Left colon (tissue), 2 donors: Measurements from ENCODE around the gene CCDC186. TPM values are rescaled to one million over a fixed set of nuclear protein-coding genes. Genes with fewer than 3 reads are reported as not detected.
"Not testable (repeated sequence)": the region's sequence is repeated elsewhere in the genome, so short reads cannot be mapped to it uniquely, and the experiment has no call there.

Source experiments
- ATAC-seq: fragments of 200-7000 bp; cut with Tn5 transposase; one replicate; pipeline ENCODE4 v1.9.1; 2020; ENCODE audit warnings: mild to moderate bottlenecking, moderate library complexity
- DNase-seq, 2 donors: peaks; one replicate each; pipeline ENCODE4 v3.0.0-alpha.2; 2020
- intact Hi-C, 2 donors: fragments of 100-400 bp; cut with DNase I in 1 of 2; cut with micrococcal nuclease in 1 of 2; formaldehyde crosslinking; loops; one replicate each; pipeline versions ENCODE4 v1.11.2 to v1.14.0; 2022; cut with DNase I, micrococcal nuclease
- total RNA-seq, 2 donors: library from RNA; stranded (reverse); fragmentation: NEBNext Ultra II Directional; extraction: Animal tissue kit (Norgen Biotek cat#: 25700); gene quantifications; one replicate each; pipeline ENCODE4 v1.2.1, GENCODE V29; 2021
- donor health status: DM: no; HTN: no; CAD: no.
- donor health status: DM: yes; HTN: yes; CAD: no.

CCDC186 gene
- total RNA-seq, 2 donors from 2014 or later = 42.3 to 43.3 TPM

GRCh38 chr10:114176511-114176910 lies 2.5 kb upstream of the CCDC186 start:
- DNase-seq (no peak), ATAC-seq (no peak)
- intact Hi-C loops = no loop called here

- no peak for ATAC-seq
Observed at GRCh38 chr10:114175667-114176066, 1.7 kb upstream of the CCDC186 start.

GRCh38 chr10:114174695-114175188 lies 739 bp upstream of the CCDC186 start:
- ATAC-seq (peak; percentile 55), DNase-seq (no peak)
- intact Hi-C loops = loop anchor here in 1 of 2 donors (5.0 kb wide), 1 partner anchor 228 kb away; the partner anchor contains the start of gene AFAP1L2

More at GRCh38 chr10:114175667-114176066, 1.7 kb upstream of the CCDC186 start:
- intact Hi-C loops = no loop called here
- no peak for DNase-seq

GRCh38 chr10:114173603-114173920 lies 441 bp downstream of the CCDC186 start:
- ATAC-seq = peak; percentile 13
- intact Hi-C loops = loop anchor here in 1 of 2 donors (5.0 kb wide), 1 partner anchor 229 kb away; the partner anchor contains the start of gene AFAP1L2
- DNase-seq = no peak

- no peak for ATAC-seq
- intact Hi-C loops = loop anchor here in 1 of 2 donors (5.0 kb wide), 1 partner anchor 229 kb away; the partner anchor contains the start of gene AFAP1L2
Observed at GRCh38 chr10:114172776-114173602, 1.0 kb downstream of the CCDC186 start.

GRCh38 chr10:114172216-114172615 lies 1.8 kb downstream of the CCDC186 start:
- ATAC-seq (no peak), DNase-seq (no peak)
- intact Hi-C loops = loop anchor here in 1 of 2 donors (5.0 kb wide), 1 partner anchor 230 kb away; the partner anchor contains the start of gene AFAP1L2

More at GRCh38 chr10:114172776-114173602, 1.0 kb downstream of the CCDC186 start:
- no peak for DNase-seq

GRCh38 chr10:114168450-114169009 lies 5.5 kb downstream of the CCDC186 start:
- ATAC-seq = no peak
- intact Hi-C loops = no loop called here
- no peak for DNase-seq

GRCh38 chr10:114167985-114168384 lies 6.0 kb downstream of the CCDC186 start:
- intact Hi-C loops = no loop called here
- DNase-seq (no peak), ATAC-seq (no peak)

GRCh38 chr10:114166494-114166893 lies 7.5 kb downstream of the CCDC186 start:
- intact Hi-C loops = no loop called here
- ATAC-seq = peak; percentile 46

GRCh38 chr10:114166043-114166442 lies 8.0 kb downstream of the CCDC186 start:
- no peak for DNase-seq
- ATAC-seq = peak; percentile 23
- intact Hi-C loops = no loop called here

More at GRCh38 chr10:114166494-114166893, 7.5 kb downstream of the CCDC186 start:
- DNase-seq = no peak

- DNase-seq = no peak
- intact Hi-C loops = no loop called here
- ATAC-seq = no peak
Observed at GRCh38 chr10:114163062-114163461, 10.9 kb downstream of the CCDC186 start.

- DNase-seq (no peak), ATAC-seq (no peak)
- intact Hi-C loops = no loop called here
Observed at GRCh38 chr10:114157912-114158311, 16.1 kb downstream of the CCDC186 start.

- intact Hi-C loops = no loop called here
- no peak for ATAC-seq
- DNase-seq = no peak
Observed at GRCh38 chr10:114151892-114152291, 22.1 kb downstream of the CCDC186 start.

GRCh38 chr10:114151486-114151885 lies 22.5 kb downstream of the CCDC186 start:
- intact Hi-C loops = no loop called here
- DNase-seq (no peak), ATAC-seq (no peak)

- ATAC-seq, intact Hi-C loops, DNase-seq: not testable (repeated sequence)
Observed at GRCh38 chr10:114149476-114149875, 24.5 kb downstream of the CCDC186 start.

GRCh38 chr10:114143160-114143559 lies 30.8 kb downstream of the CCDC186 start:
- DNase-seq (no peak), ATAC-seq (no peak)
- intact Hi-C loops = no loop called here

GRCh38 chr10:114142018-114142417 lies 32.0 kb downstream of the CCDC186 start:
- intact Hi-C loops = no loop called here
- DNase-seq = no peak
- ATAC-seq = peak; percentile 66

GRCh38 chr10:114140827-114141226 lies 33.2 kb downstream of the CCDC186 start:
- ATAC-seq, DNase-seq, intact Hi-C loops: not testable (repeated sequence)

- intact Hi-C loops = no loop called here
Observed at GRCh38 chr10:114140036-114140435, 34.0 kb downstream of the CCDC186 start.

GRCh38 chr10:114138581-114138980 lies 35.4 kb downstream of the CCDC186 start:
- DNase-seq (no peak), ATAC-seq (no peak)
- intact Hi-C loops = no loop called here

More at GRCh38 chr10:114140036-114140435, 34.0 kb downstream of the CCDC186 start:
- ATAC-seq = no peak
- DNase-seq = no peak
